ENCODE results near the gene BGLAP.

BGLAP gene

DNA sequence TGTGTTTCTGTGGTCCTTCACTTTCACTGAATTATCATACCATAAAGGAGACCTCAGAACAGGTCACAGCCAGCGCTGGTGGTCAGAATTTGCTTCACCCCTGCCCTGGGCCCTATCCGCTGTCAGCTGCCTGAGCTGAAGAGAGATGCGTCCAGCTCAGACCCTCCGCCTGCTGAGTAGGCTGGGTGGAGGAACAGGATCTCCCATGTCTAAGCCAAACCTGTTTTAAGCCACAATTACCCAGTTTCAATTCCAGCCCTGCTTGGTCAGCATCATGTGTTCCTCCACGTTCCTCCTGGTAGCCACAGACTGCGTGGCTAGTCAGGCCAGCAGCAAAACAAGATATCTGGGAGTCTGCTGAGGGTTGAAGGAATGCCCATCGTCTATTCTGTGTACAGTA lies 13.5 kb upstream of the BGLAP start:
- DNase-seq = no peak

DNA sequence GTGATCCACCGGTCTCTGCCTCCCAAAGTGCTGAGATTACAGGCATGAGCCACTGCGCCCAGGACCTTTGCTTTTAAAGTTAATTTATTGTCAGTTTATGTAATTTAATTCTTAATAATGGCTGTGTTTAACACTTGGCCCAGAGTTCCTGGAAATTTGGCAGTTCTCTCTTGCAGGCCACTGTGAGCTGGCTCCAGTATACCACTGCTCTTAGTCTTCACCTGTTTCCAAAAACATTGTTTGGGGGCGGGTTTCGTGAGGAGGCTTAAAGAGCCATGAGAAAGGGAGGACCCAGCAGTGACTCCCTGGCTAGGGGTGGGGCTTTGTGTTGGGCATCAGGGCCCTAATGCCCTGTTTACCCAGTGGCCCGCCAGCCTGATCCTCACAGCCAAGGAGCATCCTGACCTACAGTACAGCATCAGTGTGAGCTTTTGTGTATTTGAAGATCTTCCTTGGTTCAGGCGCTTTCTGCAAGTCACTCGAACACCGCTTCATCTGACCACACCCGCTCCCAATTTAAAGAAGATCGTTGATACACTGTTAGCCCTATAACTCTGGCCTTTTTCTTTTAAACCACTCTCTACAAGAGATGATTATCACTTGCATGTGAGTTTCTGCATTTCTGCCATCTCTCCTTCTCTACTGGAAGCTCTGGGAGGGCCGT lies 12.0 kb upstream of the BGLAP start:
- DNase-seq = no peak

DNA sequence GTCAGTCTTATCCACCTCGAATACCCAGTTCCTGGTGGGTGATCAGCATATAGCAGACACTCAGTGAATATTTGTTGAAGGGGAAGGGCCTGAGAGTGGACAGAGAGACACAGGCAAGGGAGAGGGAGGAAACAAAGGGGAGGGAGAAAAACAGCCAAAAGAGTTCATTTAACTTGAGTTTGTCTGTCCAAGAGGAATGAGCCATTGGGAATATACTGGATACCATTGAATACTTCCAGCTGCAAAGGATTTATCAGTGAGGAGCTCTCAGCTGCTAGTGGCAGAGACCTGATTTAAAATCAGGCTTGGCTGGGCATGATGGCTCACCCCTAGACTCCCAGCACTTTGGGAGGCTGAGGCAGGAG lies 11.5 kb upstream of the BGLAP start:
- DNase-seq = no peak

DNA sequence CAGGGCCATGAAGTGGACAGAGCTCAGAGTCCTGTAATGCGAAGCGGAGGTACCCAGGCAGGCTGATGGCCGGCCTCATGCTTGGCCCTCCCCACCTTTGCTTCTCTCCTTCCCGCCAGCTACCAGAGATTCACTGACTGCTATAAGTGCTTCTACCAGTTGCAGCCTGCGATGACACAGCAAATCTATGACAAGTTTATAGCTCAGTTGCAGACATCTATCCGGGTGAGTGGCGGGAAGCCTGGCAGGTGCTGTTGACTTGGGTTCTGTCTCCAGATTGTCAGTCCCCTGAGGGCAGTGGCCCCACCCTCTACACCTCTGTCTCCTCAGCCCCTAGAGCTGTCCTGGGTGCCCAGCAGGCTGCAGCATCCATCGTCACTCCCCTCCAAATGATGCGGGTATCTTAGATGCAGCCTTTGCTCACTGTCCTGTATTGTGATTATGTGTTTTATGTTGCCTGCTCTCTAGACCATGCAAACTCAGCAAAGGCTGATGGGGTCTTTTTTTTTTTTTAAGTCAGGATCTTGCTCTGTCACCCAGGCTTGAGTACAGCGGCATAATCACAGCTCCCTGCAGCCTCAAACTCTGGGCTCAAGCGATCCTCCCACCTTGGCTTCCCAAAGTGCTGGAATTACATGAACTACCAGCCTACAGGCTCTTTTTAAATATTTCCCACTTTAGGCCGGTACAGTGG lies 9.6 kb upstream of the BGLAP start:
- no peak for DNase-seq

DNA sequence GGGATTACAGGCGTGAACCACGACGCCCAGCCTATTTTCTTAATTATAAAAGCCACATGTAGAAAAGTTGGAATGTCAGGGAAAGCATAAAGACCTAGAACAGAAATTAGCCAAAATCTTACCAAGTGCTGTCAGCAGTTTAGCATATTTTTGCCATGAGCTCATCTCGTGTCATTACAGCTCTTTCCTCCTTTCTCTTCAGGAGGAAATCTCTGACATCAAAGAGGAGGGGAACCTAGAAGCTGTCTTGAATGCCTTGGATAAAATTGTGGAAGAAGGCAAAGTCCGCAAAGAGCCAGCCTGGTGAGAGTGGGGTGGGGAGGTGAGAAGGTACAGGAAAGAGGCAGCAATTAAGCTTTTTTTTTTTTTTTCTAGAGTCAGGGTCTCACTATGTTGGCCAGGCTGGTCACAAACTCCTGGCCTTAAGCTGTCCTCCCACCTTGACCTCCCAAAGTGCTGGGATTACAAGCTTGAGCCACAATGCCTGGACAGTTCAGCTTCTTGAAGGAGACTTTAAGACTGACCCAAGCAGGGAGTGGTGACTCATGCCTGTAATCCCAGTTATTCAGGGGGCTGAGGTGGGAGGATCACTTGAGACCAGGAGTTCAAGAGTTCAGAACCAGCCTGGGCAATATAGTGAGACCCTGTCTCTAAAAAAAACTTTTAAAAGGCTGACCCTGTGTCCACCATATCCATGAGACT lies 8.4 kb upstream of the BGLAP start:
- no peak for DNase-seq

DNA sequence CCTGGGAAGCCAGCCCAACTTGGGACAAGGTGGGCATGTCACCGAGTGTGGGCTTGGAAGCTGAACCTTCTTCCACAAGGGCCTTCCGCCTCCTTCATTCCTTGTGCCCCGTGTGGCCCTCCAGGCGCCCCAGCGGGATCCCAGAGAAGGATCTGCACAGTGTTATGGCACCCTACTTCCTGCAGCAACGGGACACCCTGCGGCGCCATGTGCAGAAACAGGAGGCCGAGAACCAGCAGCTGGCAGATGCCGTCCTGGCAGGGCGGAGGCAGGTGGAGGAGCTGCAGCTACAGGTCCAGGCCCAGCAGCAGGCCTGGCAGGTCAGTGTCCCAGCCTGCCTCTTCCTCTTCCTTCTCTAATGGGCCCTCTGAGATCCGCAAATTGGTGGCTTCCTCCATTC lies 5.8 kb upstream of the BGLAP start:
- no peak for DNase-seq

DNA sequence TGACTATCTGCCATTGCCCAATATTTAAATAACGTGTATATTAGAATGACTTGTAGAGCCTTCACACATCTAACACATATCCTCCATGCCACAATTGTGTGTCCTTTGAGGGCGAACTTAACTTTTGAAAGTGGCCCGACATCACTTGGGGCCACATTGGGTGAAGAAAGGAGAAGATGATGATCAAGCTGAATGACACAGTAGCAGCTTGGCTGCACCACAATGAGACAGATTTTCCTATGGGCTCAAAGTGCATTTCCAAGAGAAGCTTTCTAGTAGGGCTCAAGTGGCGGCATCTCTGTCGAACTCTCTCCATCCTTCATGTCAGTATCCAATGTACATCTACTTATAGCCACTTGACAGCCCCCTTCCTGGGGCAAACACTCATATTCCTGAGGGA lies 3.7 kb upstream of the BGLAP start:
- no peak for DNase-seq

DNA sequence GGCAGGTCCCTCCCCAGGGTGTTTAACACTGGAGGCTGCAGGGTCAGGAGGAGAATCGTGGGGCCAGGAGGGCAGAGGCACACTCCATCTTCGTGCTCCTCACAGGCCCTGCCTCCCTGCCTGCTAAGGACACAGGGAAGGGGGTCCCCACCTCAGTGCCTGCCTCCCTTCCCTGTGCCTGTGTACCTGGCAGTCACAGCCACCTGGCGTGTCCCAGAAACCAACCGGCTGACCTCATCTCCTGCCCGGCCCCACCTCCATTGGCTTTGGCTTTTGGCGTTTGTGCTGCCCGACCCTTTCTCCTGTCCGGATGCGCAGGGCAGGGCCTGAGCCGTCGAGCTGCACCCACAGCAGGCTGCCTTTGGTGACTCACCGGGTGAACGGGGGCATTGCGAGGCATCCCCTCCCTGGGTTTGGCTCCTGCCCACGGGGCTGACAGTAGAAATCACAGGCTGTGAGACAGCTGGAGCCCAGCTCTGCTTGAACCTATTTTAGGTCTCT lies 623 bp upstream of the BGLAP start:
- DNase-seq = no peak

DNA sequence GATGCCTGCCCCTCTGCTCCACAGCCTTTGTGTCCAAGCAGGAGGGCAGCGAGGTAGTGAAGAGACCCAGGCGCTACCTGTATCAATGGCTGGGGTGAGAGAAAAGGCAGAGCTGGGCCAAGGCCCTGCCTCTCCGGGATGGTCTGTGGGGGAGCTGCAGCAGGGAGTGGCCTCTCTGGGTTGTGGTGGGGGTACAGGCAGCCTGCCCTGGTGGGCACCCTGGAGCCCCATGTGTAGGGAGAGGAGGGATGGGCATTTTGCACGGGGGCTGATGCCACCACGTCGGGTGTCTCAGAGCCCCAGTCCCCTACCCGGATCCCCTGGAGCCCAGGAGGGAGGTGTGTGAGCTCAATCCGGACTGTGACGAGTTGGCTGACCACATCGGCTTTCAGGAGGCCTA lies 754 bp downstream of the BGLAP start:
- no peak for DNase-seq

DNA sequence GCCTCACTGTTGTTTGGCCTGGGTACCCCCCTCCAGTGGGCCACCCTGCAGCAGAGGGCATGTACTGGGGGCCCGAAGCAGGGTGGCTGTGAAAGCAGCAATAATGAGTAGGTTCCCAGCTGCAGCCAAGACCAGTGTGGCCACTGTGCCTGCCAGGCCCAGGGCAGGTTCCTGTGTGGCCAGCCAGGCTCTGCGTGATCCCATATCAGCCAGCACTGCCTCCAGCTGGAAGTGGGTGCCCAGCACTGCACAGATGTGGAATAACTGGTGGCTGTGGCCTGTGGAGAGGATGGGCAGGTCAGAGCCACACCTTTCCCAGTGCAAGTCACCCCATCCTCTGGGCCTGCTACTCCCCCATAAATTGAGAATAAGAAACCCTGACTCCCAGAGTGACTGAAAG lies 2.1 kb downstream of the BGLAP start:
- DNase-seq = no peak

DNA sequence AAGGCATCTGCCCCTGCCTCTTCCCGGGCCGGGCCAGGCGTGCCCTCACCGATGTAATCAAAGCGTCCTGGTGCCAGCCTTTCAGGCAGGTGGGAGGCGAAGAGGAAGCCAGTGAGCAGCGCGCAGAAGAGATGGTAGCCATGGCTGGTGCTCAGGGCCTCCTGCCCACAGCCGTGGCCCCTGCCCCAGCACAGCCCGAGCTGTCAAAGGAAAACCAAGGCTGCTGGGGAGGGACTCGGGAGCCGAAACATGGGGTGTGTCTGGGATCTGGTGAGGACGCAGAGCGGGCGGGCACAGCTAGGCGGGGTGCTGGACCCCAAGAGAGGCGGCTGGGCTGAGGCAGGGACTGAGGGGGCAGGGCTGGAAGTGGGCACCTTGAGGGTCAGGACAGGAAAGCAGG lies 2.7 kb downstream of the BGLAP start:
- no peak for DNase-seq

DNA sequence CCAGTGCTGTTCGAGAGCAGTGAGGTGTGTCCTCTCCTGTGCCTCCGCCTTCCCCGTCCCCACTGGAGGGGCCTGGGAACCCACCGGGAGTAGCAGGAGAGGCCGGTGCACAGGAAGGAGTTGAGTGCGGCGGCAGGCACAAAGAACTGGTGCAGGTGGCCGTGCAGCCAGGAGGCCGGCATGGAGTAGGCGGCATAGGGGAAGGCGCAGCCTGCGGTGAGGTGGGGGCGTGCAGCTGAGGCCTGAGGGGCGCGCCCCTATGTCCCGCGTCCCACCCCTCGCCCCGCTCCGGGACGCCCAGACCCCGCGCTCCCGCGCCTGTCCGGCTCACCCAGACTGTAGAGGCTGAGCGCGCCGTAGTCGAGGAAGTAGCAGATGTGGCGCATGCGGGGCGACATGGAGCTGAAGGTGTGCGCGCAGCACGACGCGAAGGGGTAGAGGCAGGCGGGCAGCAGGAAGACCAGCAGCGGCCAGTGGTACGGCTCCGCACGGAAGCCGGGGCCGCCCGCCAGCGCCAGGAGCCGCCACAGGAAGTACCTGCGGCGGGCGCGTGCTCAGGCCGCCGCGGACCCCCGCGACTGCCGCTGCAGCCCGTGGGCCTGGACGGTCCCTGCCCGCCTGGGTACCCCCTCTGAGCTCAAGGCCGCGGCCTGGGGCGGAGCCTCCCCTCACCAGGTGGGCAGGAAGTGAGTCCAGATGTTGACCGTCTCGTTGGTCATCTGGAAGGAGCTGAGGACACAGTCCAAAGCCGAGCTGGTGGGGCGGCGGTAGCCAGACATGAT lies 3.7 kb downstream of the BGLAP start:
- DNase-seq = no peak

DNA sequence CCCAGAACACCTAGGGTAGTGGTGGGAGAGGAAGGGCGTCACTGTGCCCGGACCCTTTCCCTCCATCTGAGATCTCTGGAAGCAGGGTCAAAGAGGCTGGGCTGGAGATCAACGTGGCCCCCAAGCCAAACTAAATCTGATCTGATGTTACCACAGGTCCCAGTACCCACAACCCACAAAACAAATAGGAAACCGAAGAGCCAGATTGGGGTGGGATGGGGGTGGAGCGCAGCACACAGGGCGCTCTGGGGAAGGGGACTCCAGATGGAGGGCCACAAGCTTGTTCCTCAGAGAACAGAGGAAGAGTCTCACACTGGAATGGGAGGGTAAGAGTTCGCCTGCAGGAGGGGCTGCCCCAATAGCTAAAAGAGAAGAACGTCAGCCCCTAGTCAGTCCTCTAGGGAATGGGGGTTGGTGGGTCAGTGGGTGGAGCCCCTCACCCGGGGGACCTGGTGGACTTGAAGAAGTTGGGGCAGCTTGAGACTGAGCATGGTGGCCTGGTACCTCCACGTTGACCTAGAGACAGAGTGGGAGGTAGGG lies 4.3 kb downstream of the BGLAP start:
- DNase-seq = no peak

DNA sequence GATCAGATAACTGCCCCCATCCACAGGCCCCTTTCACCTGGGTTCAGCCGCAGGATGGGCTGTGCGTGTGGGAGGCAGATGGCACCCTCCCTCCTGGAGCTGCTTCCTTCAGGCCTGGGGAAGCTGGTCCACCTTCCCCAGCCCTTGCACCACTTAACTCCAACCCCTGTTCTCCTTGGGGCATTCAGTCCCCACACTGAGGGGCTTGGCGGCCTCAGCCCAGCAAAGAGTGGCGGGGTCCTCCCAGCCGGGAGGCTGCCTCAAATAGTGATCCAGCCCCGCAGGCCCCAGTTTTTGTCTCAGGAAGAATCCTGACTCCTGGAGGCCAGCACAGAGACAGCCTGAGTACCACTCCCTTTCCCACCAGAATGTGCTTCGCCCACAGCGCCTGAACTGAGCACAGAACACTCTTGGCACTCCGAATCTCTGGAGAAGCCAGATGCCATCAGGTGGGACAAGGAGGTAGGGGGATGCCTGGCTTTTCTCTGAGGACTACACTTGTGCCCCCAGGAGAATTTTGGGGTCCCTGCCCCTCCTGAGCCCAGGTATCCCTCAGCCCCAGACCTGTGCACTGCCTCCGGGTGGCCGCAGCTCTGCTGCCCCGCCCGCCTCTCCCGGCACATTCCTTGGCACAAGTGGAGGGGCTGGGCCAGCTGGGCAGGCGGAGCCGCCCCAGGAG lies 4.9 kb downstream of the BGLAP start:
- no peak for DNase-seq

DNA sequence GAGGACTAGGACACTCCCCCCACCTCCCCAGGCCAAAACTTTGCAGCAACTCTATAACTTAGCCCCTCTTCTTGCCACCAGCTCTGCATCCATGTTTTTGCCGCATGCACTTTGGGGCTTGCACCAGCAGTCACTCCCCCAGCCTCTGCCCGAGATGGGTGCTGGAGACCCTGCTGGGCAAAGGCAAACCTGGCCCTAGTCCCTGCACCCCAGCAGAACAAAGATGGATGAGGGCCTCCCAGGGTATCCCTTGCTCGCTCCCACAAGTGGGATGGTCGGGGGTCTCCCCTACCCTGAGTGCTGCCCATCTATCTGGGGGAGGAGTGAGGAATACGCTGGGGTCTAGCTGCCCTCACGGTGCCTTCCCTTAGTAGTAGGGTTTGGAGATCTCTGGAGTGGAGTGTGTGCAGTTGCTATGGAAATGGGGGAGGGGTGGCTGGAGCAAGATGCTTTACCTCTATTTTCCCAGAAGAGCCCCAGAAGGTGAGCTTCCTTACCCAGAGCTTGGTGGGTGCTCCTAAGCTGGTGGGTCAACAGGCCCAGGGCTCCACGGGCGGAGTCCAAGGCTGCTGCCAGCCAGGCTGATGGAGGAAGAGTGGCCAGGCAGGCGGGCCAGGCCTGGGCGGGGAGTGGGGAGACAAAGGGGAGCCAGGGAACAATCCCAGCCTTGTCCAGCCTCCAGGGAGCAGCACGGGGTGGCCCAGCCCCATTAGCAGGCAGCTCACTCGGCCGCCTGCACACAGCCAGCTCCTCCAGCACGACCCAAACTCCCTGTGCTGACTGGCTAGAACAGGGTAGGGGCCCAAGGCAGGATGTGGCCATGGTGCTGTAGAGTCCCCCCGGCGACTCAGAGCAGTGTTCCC lies 5.7 kb downstream of the BGLAP start, which contains the start of gene PAQR6:
TSS of gene PAQR6 (minus strand) at position 597 of the 863 bp plus-strand sequence. CDS start 1,325 bp downstream, outside the sequence.
- no peak for DNase-seq

DNA sequence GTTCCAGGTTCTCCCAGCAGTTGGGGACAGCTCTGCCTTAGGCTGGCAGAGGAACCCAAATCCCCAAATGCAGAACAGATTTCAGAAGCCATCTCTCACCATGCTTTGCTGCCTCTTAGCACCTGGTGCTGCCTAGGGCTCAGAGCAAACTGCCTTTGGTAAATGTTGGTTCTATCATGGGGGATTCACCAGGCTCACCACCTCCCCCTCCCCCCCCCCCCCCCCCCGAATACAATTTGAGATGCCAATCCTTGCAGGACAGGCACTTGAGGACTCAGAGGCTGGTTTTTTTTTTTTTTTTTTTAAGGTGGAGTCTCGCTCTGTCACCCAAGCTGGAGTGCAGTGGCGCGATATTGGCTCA lies 6.3 kb downstream of the BGLAP start:
- DNase-seq = no peak

DNA sequence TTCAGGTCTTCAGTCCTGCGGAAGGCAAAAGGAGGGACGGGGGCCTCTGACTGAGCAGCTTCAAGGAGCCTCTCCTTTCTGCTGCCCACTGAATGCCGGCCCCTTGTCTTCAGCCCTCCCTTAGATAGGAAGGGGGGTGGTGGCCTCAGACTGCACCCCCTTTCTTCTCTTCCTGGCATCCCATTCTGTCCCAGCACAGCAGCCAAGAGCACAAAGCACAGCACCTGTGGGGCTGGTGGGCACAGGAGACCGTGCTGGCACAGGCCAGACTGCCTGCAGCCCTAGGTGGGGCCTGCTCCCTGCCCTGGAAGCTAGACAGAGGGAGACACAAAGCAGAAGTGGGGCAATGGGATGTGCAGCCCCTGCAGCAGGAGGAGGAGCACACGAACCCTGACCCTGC lies 7.6 kb downstream of the BGLAP start:
- DNase-seq = no peak

DNA sequence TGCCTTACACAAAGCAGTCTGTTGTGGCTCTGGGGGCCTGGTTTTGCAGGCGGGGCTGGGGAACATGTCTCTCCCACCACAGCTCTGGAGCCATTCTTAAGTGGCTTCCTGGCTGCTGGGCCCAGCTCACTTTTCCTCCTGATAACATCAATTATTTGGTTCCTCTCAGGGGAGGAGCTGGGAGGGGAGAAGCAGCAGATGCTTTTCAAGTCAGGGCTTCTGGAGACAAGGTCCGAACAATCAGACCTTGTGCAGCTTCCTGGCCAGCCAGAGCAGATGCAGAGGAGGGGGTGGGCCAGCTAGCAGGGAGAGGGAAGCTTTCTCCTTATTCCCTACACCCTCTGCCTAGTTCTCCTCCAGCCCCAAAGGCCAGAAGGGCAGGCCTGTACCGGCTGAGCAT lies 9.5 kb downstream of the BGLAP start:
- DNase-seq = no peak

DNA sequence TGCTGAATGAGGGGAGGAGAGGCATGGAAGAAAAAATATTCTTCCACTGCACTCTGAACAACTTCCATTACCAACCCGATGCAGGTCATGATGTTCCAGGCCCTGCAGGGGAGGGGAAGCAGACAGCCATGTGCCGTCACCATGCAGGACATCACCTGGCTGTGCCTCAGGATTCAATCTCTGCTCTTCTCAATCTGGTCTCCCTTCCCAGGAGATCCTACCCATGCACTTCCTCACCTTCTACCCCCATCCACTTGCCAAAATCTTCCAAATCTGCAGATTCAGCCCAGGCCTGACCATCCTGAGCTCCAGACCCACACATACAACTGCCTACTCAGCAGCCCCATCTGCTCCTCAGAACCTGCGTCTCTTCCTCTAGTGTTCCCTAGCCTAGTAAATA lies 11.7 kb downstream of the BGLAP start:
- DNase-seq = no peak

DNA sequence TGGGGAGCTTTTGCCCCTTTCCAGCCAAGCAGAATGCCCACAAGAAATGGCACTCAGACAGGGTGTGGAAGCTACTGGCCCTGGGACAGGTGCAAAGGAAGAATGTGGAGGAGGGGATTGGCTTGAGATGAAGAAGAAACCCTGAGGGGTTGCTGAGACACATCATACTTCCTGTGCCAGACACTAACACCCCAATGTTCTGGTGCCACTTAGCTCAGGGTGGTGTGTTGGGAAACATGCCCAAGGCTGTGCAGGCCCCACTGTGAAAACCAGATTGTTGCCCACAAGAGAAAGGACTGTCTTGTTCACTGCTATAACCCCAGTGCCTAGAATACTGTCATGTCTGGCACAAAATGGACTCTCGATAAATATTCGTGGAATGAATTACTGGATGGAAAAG lies 15.7 kb downstream of the BGLAP start:
- peak; percentile 61 to 62 for DNase-seq

DNA sequence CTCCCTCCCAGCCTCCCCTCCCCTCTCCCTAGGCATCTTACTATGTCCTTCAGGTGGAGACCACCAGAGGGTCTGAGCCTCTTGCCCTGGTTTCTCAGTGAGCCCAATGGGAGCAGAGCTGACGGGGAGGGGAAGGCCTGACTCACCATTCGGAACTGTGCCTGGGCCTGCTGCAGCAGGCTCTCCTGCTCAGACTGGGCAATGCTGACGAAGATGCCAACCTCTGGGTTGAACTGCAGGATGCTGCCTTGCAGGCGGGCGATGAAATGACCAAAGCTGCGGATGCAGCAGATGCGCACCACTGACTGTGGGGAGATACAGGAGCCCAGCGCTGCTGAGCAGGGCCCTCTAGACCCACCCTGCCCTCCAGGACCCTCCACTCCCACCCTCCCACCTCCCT lies 16.9 kb downstream of the BGLAP start:
- no peak for DNase-seq

DNA sequence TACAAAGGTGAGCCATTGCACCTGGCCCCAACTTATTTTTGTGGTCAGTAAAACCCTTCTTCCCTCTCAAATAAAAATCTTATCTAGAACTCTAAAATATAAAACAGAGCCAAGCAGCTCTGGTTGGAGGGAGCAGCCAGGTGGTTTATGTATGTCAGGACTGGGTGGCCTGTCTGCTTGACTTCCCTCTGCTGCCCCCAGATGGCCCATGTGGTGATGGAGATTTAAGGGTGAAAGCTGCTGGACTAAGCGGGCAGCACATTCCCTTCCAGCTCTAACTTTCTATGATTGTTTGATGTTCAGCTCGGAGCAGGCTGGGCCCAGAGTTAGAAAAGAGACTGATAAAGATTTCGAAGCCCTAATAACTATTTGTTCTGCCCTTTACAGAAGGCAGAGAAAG lies 17.8 kb downstream of the BGLAP start:
- DNase-seq = no peak

Data from AML-193 (cell line).